Fibroblast of mammary gland (primary cell): ENCODE measurements around the gene LRRN4CL.

Experiments
- DNase-seq: peaks from one replicate; pipeline ENCODE4 v3.0.0-alpha.2; 2010; ENCODE audit warnings: low read depth
- H3K4me3 ChIP-seq: 2 replicates; pipeline ENCODE4 v1.5.1; 2011; ENCODE audit warnings: low read depth, mild to moderate bottlenecking, low read length, moderate library complexity; ENCODE audit not compliant: control insufficient read depth
- TF ChIP-seq, protein P1 (sequence below): conservative IDR thresholded peaks from 2 replicates; pipeline ENCODE4 v1.5.1; 2011; ENCODE audit warnings: low read depth, low read length, inconsistent platforms; ENCODE audit not compliant: control insufficient read depth, insufficient read depth

Gene LRRN4CL

DNA sequence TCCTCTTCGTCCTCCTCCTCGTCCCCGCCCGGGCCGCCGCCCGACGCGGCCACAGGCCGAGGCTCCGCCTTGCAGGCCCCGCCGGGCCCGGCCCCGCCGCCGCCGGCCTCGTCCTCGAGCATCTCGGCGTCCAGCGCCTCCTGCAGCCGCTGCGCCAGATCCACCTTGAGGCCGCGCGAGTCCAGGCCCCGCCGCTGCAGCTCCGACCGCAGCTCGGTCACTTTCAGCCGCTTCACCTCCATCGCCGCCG is 37.5 kb upstream of the LRRN4CL start:
- TF ChIP-seq, protein P1, sequence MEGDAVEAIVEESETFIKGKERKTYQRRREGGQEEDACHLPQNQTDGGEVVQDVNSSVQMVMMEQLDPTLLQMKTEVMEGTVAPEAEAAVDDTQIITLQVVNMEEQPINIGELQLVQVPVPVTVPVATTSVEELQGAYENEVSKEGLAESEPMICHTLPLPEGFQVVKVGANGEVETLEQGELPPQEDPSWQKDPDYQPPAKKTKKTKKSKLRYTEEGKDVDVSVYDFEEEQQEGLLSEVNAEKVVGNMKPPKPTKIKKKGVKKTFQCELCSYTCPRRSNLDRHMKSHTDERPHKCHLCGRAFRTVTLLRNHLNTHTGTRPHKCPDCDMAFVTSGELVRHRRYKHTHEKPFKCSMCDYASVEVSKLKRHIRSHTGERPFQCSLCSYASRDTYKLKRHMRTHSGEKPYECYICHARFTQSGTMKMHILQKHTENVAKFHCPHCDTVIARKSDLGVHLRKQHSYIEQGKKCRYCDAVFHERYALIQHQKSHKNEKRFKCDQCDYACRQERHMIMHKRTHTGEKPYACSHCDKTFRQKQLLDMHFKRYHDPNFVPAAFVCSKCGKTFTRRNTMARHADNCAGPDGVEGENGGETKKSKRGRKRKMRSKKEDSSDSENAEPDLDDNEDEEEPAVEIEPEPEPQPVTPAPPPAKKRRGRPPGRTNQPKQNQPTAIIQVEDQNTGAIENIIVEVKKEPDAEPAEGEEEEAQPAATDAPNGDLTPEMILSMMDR, result no peak
- peak overlapping the region; percentile 98 for H3K4me3 ChIP-seq
- DNase-seq, result no peak

DNA sequence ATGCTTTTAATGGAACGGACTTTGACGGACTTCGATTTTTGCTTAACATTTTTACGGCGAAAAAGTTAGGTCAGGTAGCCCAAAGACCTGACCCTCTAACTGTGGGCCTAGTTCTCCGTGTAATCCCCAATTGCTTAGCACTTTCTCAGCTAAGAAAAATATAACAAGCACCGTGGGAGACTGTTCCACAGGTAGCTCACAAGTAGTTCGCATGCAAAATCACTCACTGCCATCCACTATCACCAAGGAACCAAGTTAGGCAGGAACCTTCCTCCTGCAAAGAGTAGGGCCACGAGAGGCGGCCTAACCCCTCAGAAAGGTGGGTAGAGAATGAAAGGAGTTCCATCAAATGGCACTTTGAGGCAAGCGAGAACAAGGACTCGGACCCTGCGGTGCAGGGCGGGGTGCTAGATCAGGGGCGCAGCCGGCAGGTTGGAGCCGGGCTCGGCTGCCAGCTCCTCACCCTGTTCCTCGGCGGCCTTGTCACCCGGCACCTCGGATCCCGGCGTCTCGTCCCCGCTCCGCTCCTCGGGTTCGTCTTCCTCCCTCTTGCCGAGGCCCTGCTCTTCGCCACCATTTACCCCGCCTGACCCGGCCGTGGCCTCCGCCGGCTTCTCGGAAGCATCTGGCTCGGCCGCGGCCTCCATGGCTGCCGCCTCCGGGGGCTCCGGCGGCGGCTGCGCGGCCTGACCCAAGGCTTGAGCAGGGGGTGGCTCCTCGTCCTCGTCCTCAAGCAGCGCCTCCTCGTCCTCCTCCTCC is 37.0 kb upstream of the LRRN4CL start:
- H3K4me3 ChIP-seq, result peak overlapping the region; percentile 98
- no peak for DNase-seq
- TF ChIP-seq, protein P1, result no peak

- TF ChIP-seq, protein P1, result no peak
- H3K4me3 ChIP-seq, result peak overlapping the region; percentile 98
Measured at GRCh38 chr11:62725646-62726045, 36.3 kb upstream of the LRRN4CL start.

DNA sequence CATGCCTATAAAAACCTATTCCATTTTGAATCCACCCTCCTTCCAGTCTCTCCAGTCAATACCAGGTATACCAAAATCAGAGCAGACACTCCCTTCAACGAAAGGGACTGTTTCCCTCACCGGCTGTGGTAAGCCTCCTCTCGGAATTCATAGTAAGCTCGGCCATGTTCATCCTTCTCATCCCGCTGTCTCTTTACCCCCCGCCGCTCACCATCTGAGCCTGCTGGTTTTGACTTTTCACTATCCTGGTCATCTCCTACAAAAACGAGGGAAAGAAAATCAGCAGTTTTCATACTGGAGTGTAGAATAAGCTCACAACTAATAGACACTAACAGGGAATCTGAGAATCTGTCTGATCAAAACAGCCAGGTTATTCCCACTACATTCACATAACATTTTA is 34.8 kb upstream of the LRRN4CL start:
- TF ChIP-seq, protein P1, result no peak
- H3K4me3 ChIP-seq, result peak overlapping the region; percentile 98
- DNase-seq, result no peak

More at GRCh38 chr11:62725646-62726045, 36.3 kb upstream of the LRRN4CL start:
- DNase-seq, result no peak

DNA sequence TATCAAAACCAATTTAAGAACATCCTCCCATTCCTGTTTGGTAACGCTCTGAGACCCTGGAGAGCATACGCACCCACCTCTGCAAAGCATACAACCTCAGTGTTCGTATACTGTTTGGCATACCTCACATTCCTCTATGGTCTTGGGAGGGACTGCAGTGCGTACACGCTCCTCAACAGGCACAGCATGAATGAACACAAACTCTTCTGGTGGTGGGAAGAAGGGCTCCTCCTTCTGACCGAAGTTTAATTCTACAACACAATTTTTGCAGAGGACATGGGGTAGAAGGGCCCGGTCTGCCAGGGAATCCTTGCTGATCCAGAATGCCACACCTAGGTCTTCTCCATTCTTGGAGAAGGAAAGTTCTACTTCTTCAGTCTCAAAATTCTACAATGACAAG is 32.7 kb upstream of the LRRN4CL start:
- DNase-seq, result peak; percentile 57
- H3K4me3 ChIP-seq, result no peak overlapping the region
- TF ChIP-seq, protein P1, result peak; percentile 15

DNA sequence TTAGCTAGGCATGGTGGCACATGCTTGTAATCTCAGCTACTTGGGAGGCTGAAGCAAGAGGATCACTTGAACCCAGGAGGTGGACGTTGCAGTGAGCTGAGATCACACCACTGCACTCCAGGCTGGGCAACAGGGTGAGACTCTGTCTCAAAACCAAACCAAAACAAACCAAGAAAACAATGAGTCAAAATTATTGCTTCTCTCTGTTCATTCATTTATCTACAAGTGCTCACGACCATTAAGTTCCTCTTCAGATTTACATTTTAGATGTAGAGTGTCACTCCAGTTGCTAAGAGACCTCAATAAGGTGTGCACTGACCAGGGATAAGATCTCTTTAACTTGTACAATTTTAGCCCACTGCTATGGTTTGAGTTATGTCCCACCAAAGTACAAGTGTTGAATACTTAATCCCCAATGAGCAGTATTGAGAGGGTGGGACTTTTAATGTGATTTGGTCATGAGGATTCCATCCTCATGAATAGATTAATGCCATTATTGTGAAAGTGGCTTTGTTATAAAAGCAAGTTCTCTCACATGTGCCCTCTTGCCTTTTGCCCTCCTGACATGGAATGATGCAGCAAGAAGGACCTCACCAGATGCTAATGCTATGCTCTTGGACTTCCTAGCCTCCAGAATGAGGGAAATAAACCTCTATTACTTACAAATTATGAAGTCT is 30.1 kb upstream of the LRRN4CL start:
- no peak overlapping the region for H3K4me3 ChIP-seq
- TF ChIP-seq, protein P1, result no peak
- DNase-seq, result peak; percentile 64
